K562 (cell line): ENCODE results near the gene SLC7A4. TPM values are rescaled to one million over a fixed set of nuclear protein-coding genes. Genes with fewer than 3 reads are reported as not detected.

Source experiments
- ATAC-seq: fragments of 200-7000 bp; cut with Tn5 transposase; 3 replicates; pipeline ENCODE4 v1.9.1; 2020; ENCODE audit warnings: moderate library complexity
- BruUV-seq: library from RNA; stranded (reverse); fragments of 400-500 nt; replicated peaks from 2 replicates; lab custom pipeline; 2021; lab: Mats Ljungman, UMichigan
- CTCF ChIA-PET: fragments of 300-600 bp; formaldehyde crosslinking; extraction: SDS; loops from one replicate; lab custom pipeline; 2021; ENCODE audit warnings: low intra/inter-chr PET ratio; lab: Yijun Ruan, JAX
- POLR2A ChIA-PET: fragments of 300-600, 350-650 bp; sonication (Branson Sonifier 250); formaldehyde crosslinking; extraction: SDS; loops from one replicate; lab custom pipeline; 2021; ENCODE audit warnings: antibody characterized with exemption, inconsistent platforms; lab: Yijun Ruan, JAX
- DNase-seq, 4 experiments: peaks; one replicate each; pipeline versions ENCODE4 v3.0.0 to v3.0.0-alpha.2; 2011 to 2018; ENCODE audit warnings: low spot score in 3 of 4, mixed read lengths in 3 of 4; ENCODE audit errors: extremely low read depth in 1 of 4
- FAIRE-seq: peaks from 2 replicates; lab custom pipeline; 2011; peaks lifted over from hg19 to GRCh38; lab: Jason Lieb, UNC
- H2AFZ ChIP-seq: 2 replicates; pipeline ENCODE4 v1.6.0; 2011; ENCODE audit warnings: low read depth, low read length, control low read depth, inconsistent platforms
- H3K27ac ChIP-seq: fragments of 200-600 bp; 3 replicates; pipeline ENCODE4 v1.8.0; 2011; ENCODE audit warnings: low read depth, mild to moderate bottlenecking, control low read depth, inconsistent platforms, low read length, moderate library complexity, mixed read lengths; ENCODE audit errors: extremely low read depth
- H3K27me3 ChIP-seq, 2 experiments: fragments of 300-600 bp in 1 of 2; 2 replicates in 1 of 2; 3 replicates in 1 of 2; pipeline versions ENCODE4 v1.6.0 to v1.8.0; 2011; ENCODE audit warnings: inconsistent platforms in 2 of 2, low read length in 2 of 2, mild to moderate bottlenecking in 1 of 2, mixed read lengths in 1 of 2, moderate library complexity in 1 of 2; ENCODE audit not compliant: control insufficient read depth in 2 of 2, insufficient read depth in 2 of 2
- H3K36me3 ChIP-seq: fragments of 300-600 bp; 3 replicates; pipeline ENCODE4 v1.8.0; 2011; ENCODE audit warnings: mild to moderate bottlenecking, low read length, inconsistent platforms; ENCODE audit not compliant: control insufficient read depth, insufficient read depth
- H3K4me1 ChIP-seq, 2 experiments: fragments of 200-600 bp in 1 of 2; replicated peaks in 1 of 2; 2 replicates in 1 of 2; 3 replicates in 1 of 2; pipeline versions ENCODE4 v1.5.1 to v1.8.0; 2011; ENCODE audit warnings: inconsistent platforms in 2 of 2, low read length in 2 of 2, mild to moderate bottlenecking in 1 of 2, mixed read lengths in 1 of 2, moderate library complexity in 1 of 2; ENCODE audit not compliant: control insufficient read depth in 2 of 2, insufficient read depth in 2 of 2
- H3K4me2 ChIP-seq: 2 replicates; pipeline ENCODE4 v1.6.1; 2011; ENCODE audit warnings: low read length, control low read depth, inconsistent platforms, mixed read lengths; ENCODE audit not compliant: insufficient read depth
- H3K4me3 ChIP-seq: fragments of 200-600 bp; sonication (generic), shearing (Covaris generic); 2 replicates; pipeline ENCODE4 v1.5.1; 2016; ENCODE audit warnings: control low read depth, inconsistent platforms
- H3K79me2 ChIP-seq: fragments of 200-600 bp; 3 replicates; pipeline ENCODE4 v1.8.0; 2011; ENCODE audit warnings: low read length, inconsistent platforms; ENCODE audit not compliant: control insufficient read depth, insufficient read depth
- H3K9ac ChIP-seq, 2 experiments: 2 replicates each; pipeline versions ENCODE4 v1.6.0 to v1.6.1; 2011; ENCODE audit warnings: low read depth in 2 of 2, low read length in 2 of 2, control low read depth in 1 of 2, inconsistent platforms in 1 of 2, mild to moderate bottlenecking in 1 of 2, mixed read lengths in 1 of 2; ENCODE audit not compliant: insufficient read depth in 1 of 2
- H3K9me1 ChIP-seq: one replicate; pipeline ENCODE4 v1.6.0; 2011; ENCODE audit warnings: inconsistent platforms, mild to moderate bottlenecking, low read length, moderate library complexity; ENCODE audit not compliant: control insufficient read depth, insufficient read depth
- H3K9me3 ChIP-seq: replicated peaks from 2 replicates; pipeline ENCODE4 v1.5.1; 2011; ENCODE audit warnings: low read depth, low read length, inconsistent platforms; ENCODE audit not compliant: control insufficient read depth, insufficient read depth
- H4K20me1 ChIP-seq: replicated peaks from 2 replicates; pipeline ENCODE4 v1.6.1; 2011; ENCODE audit warnings: low read length, inconsistent platforms, mixed read lengths; ENCODE audit not compliant: control insufficient read depth, insufficient read depth
- BCLAF1 ChIP-seq, 2 experiments: fragments of 450-650 bp in 1 of 2; IDR thresholded peaks; 2 replicates each; pipeline ENCODE4 v1.6.1; 2011 to 2017; ENCODE audit warnings: low read depth in 2 of 2, antibody characterized with exemption in 1 of 2, borderline replicate concordance in 1 of 2, low read length in 1 of 2, mild to moderate bottlenecking in 1 of 2, mixed read lengths in 1 of 2; ENCODE audit not compliant: control insufficient read depth in 1 of 2
- C11orf30 ChIP-seq: fragments of 450-650 bp; IDR thresholded peaks from 2 replicates; pipeline ENCODE4 v1.6.1; 2016; ENCODE audit warnings: low read depth, mild to moderate bottlenecking
- CBX5 ChIP-seq: IDR thresholded peaks from 2 replicates; pipeline ENCODE4 v1.6.1; 2014; ENCODE audit warnings: low read depth, borderline replicate concordance
- FOXA3 ChIP-seq, 2 experiments: fragments of 450-650 bp in 1 of 2; sonication (generic) in 1 of 2; formaldehyde crosslinking; IDR thresholded peaks in 1 of 2; conservative IDR thresholded peaks in 1 of 2; 2 replicates each; pipeline versions ENCODE4 v1.4.0 to v1.8.0; 2020 to 2022; ENCODE audit warnings: mild to moderate bottlenecking in 2 of 2, missing genetic modification reagents in 1 of 2
- FOXJ3 ChIP-seq: sonication (generic); formaldehyde crosslinking; IDR thresholded peaks from 2 replicates; pipeline ENCODE4 v1.4.0; 2020; ENCODE audit warnings: mild to moderate bottlenecking, missing genetic modification reagents
- MED1 ChIP-seq: sonication (generic); formaldehyde crosslinking; IDR thresholded peaks from 2 replicates; pipeline ENCODE4 v1.8.1; 2023; ENCODE audit warnings: missing genetic modification reagents, borderline replicate concordance
- MTA2 ChIP-seq: fragments of 450-650 bp; IDR thresholded peaks from 2 replicates; pipeline ENCODE4 v1.6.1; 2016; ENCODE audit warnings: low read depth
- NCOA2 ChIP-seq, 2 experiments: fragments of 450-650 bp; IDR thresholded peaks; 2 replicates each; pipeline ENCODE4 v1.6.1; 2018; ENCODE audit warnings: mild to moderate bottlenecking in 2 of 2, moderate library complexity in 1 of 2; ENCODE audit not compliant: partially characterized antibody in 2 of 2
- NR2C1 ChIP-seq, 2 experiments: fragments of 450-650 bp; IDR thresholded peaks; 2 replicates each; pipeline ENCODE4 v1.6.1; 2017; ENCODE audit warnings: mild to moderate bottlenecking in 2 of 2, antibody characterized with exemption in 1 of 2, inconsistent platforms in 1 of 2, missing compliant biosample characterization in 1 of 2, missing genetic modification characterization in 1 of 2
- SOX6 ChIP-seq: fragments of 450-650 bp; IDR thresholded peaks from 2 replicates; pipeline ENCODE4 v1.6.1; 2014; ENCODE audit warnings: mild to moderate bottlenecking
- TBP ChIP-seq: optimal IDR thresholded peaks from 2 replicates; pipeline ENCODE3; 2011; ENCODE audit warnings: low read depth, low read length, improper control_type of control experiment
- TGIF2 ChIP-seq: sonication (generic); formaldehyde crosslinking; IDR thresholded peaks from 2 replicates; pipeline ENCODE4 v1.8.1; 2022; ENCODE audit warnings: mild to moderate bottlenecking, missing genetic modification reagents, moderate library complexity
- ZBTB34 ChIP-seq: fragments of 250-450 bp; sonication (Bioruptor Pico); IDR thresholded peaks from 2 replicates; pipeline ENCODE4 v1.8.0; 2021; ENCODE audit warnings: mild to moderate bottlenecking, moderate library complexity
- WGBS: fragments of 100-300 bp; shearing (Covaris generic); methylation state at CpG from one replicate; pipeline ENCODE4 v1.1.6; 2016; ENCODE audit warnings: low coverage, mixed read lengths; ENCODE audit not compliant: insufficient coverage; ENCODE audit errors: missing lambda C conversion rate; 5-methylcytosine and 5-hydroxymethylcytosine counted together
- in situ Hi-C: fragments of 300-500 bp; cut with MboI; formaldehyde crosslinking; loops from 4 replicates; pipeline ENCODE4 v1.15.0; 2018; ENCODE audit warnings: inconsistent platforms, mixed read lengths
- intact Hi-C: fragments of 100-400 bp; cut with micrococcal nuclease; formaldehyde crosslinking; loops from 2 replicates; pipeline ENCODE4 v1.14.2; 2022
- polyA plus RNA-seq, 8 experiments: library from polyadenylated mRNA; depleted of rRNA in 4 of 8; stranded (reverse) in 5 of 8; unstranded in 3 of 8; fragments of >200 nt; fragmentation: Nextera tagmentation in 2 of 8; fragmentation: Illumina TruSeq in 1 of 8; extraction: Ambion mirVana in 2 of 8; extraction: Trizol in 1 of 8; gene quantifications; 2 replicates each; pipeline versions ENCODE4 v1.2.1 to v1.2.3, GENCODE V29; 2011 to 2014; ENCODE audit warnings: inconsistent platforms in 1 of 8, missing spikeins in 1 of 8
- total RNA-seq, 7 experiments: library from RNA; depleted of rRNA in 6 of 7; stranded (reverse); fragments of >200 nt in 6 of 7; fragmentation: Illumina TruSeq in 2 of 7; extraction: Trizol in 2 of 7; gene quantifications; 2 replicates each; pipeline versions ENCODE4 v1.2.1 to v1.2.3, GENCODE V29; 2011 to 2021; ENCODE audit warnings: low replicate concordance in 1 of 7

The SLC7A4 gene
- total and polyA plus RNA-seq, 9 of the 15 experiments (the other 6 are each of a cell fraction or from before 2014, with no cell fraction given): not detected

GRCh38 chr22:21069375-21069774 is 37.0 kb upstream of the SLC7A4 start:
- no peak overlapping the region for H3K4me2 ChIP-seq
- H3K4me1 ChIP-seq: peaks cover 0 to 3% of the 10 kb centered on the region in 2 experiments; a peak in 1 of 5 replicates
- ChIA-PET POLR2A (interaction anchor here (0.6 to 1.6 kb wide), 4 partner anchors 9 to 31 kb away, joined by 3 to 7 read pairs (median 4); no protein-coding TSS in a partner anchor), CTCF (no interaction called here)
- no peak overlapping the region for H2AFZ ChIP-seq
- no peak overlapping the region for H3K4me3 ChIP-seq
- peaks cover 8% of the 10 kb centered on the region for H4K20me1 ChIP-seq
- no peak overlapping the region for H3K9ac ChIP-seq
- H3K27ac ChIP-seq: no peak overlapping the region
- in situ Hi-C loops (no loop called here), intact Hi-C loops (loop anchor here (5.0 kb wide), 2 partner anchors 47 to 107 kb away; no protein-coding TSS in a partner anchor)
- DNase-seq (peak in 1 of 4 experiments; percentile 17), FAIRE-seq (no peak), ATAC-seq (no peak)
- TF ChIP-seq NR2C1 (IDR thresholded peaks at IDR 0.05): no peak
- 0 out of 2 replicates have a peak, but pooled peaks have one; percentile 3 for TF ChIP-seq NR2C1 (tag; IDR thresholded peaks at IDR 0.05)
- TF ChIP-seq TBP: no peak
- no peak for TF ChIP-seq NCOA2 (IDR thresholded peaks at IDR 0.05; ENCODE audit: partially characterized antibody in 2 of 2)
- TF ChIP-seq MED1: 0 out of 2 replicates have a peak, but pooled peaks have one; percentile 57
- no peak for TF ChIP-seq SOX6
- no peak for TF ChIP-seq BCLAF1 (IDR thresholded peaks at IDR 0.05; ENCODE audit: borderline replicate concordance in 1 of 2, control insufficient read depth in 1 of 2, low read depth in 2 of 2, low read length in 1 of 2)
- no peak for TF ChIP-seq ZBTB34 (CRISPR knock-in tag)
- TF ChIP-seq FOXJ3 (CRISPR knock-in tag): 0 out of 2 replicates have a peak, but pooled peaks have one; percentile 34
- TF ChIP-seq MTA2: no peak
- TF ChIP-seq C11orf30: no peak
- no peak for TF ChIP-seq CBX5
- TF ChIP-seq FOXA3 (CRISPR knock-in tag; conservative IDR thresholded peaks at IDR 0.05 in 1 of 2, IDR thresholded peaks at IDR 0.05 in 1 of 2): no peak
- TF ChIP-seq TGIF2 (CRISPR knock-in tag): no peak
- H3K79me2 ChIP-seq: no peaks in the 10 kb centered on the region
- WGBS: 2% methylated on average over 5 of the region's 5 CpGs
- peaks cover 5% of the 10 kb centered on the region for H3K9me3 ChIP-seq
- peaks cover 63 to 76% of the 10 kb centered on the region in 2 experiments for H3K27me3 ChIP-seq
- BruUV-seq: no TSS peak
- H3K36me3 ChIP-seq: no peaks in the 10 kb centered on the region
- no peaks in the 10 kb centered on the region for H3K9me1 ChIP-seq
